ENCODE results near the gene DOCK2. TPM values are rescaled to one million over a fixed set of nuclear protein-coding genes. Genes with fewer than 3 reads are reported as not detected.

Gene DOCK2
- total and polyA plus RNA-seq, 9 of the 15 experiments (the other 6 are each of a cell fraction or from before 2014, with no cell fraction given) = 4.5 to 42.6 (median 20.5) TPM

GRCh38 chr5:169798438-169798837 lies 161.4 kb downstream of the DOCK2 start:
- intact Hi-C loops (cut with micrococcal nuclease) = no loop called here

More at GRCh38 chr5:169798438-169798837, 161.4 kb downstream of the DOCK2 start:
- Histone ChIP-seq H2AFZ (ENCODE audit: low read depth, low read length) (no peak overlapping the region), H3K27ac (ENCODE audit: extremely low read depth, low read depth, low read length) (no peak overlapping the region), H3K79me2 (ENCODE audit: control insufficient read depth, insufficient read depth, low read length) (no peaks in the 10 kb centered on the region), H3K4me3 (no peak overlapping the region), H3K9ac (ENCODE audit: insufficient read depth in 1 of 2, low read depth in 2 of 2, low read length in 2 of 2) (no peak overlapping the region), H3K4me2 (ENCODE audit: insufficient read depth, low read length) (no peak overlapping the region), H3K9me1 (ENCODE audit: control insufficient read depth, insufficient read depth, low read length) (no peaks in the 10 kb centered on the region), H3K9me3 (replicated peaks; ENCODE audit: control insufficient read depth, insufficient read depth, low read depth, low read length) (no peaks in the 10 kb centered on the region), H3K36me3 (ENCODE audit: control insufficient read depth, insufficient read depth, low read length) (no peaks in the 10 kb centered on the region), H3K4me1 (replicated peaks in 1 of 2; ENCODE audit: control insufficient read depth in 2 of 2, insufficient read depth in 2 of 2, low read length in 2 of 2) (peaks cover 0 to 7% of the 10 kb centered on the region in 2 experiments; a peak in 2 of 5 replicates), H3K27me3 (ENCODE audit: control insufficient read depth in 2 of 2, insufficient read depth in 2 of 2, low read length in 2 of 2) (no peaks in the 10 kb centered on the region), H4K20me1 (replicated peaks; ENCODE audit: control insufficient read depth, insufficient read depth, low read length) (no peaks in the 10 kb centered on the region; the same call in 1 of the 2 replicates)
- in situ Hi-C loops (cut with MboI) = no loop called here
- FAIRE-seq (no peak), ATAC-seq (no peak), DNase-seq (ENCODE audit: extremely low read depth in 1 of 4, low spot score in 3 of 4) (no peak)
- BruUV-seq (replicated peaks) = no TSS peak
- WGBS (ENCODE audit: insufficient coverage, low coverage, missing lambda C conversion rate) = 0% methylated on average over 2 of the region's 2 CpGs
- no peak for TF ChIP-seq LEF1 (IDR thresholded peaks at IDR 0.05)
- TF ChIP-seq ZNF316 (IDR thresholded peaks at IDR 0.05) = no peak
- TF ChIP-seq THRAP3 (IDR thresholded peaks at IDR 0.05; ENCODE audit: borderline replicate concordance) = no peak
- TF ChIP-seq ZBTB49 (CRISPR knock-in tag; IDR thresholded peaks at IDR 0.05; ENCODE audit: borderline replicate concordance) = no peak
- TF ChIP-seq TRIM28 (IDR thresholded peaks at IDR 0.05) = no peak
- no peak for TF ChIP-seq POU5F1 (IDR thresholded peaks at IDR 0.05; ENCODE audit: borderline replicate concordance, low read depth, low read length, partially characterized antibody)
- TF ChIP-seq HMBOX1 (IDR thresholded peaks at IDR 0.05) = 0 out of 2 replicates have a peak, but pooled peaks have one; percentile 15
- CTCF ChIA-PET (ENCODE audit: low intra/inter-chr PET ratio) = no interaction called here
- POLR2A ChIA-PET = interaction anchor here (0.6 to 0.8 kb wide), 3 partner anchors 11 to 29 kb away, joined by 3 read pairs; no protein-coding TSS in a partner anchor

Measured in K562 (cell line).